ENCODE results near the gene FKBP11. TPM values are rescaled to one million over a fixed set of nuclear protein-coding genes. Genes with fewer than 3 reads are reported as not detected.
"Not testable (repeated sequence)": the region's sequence is repeated elsewhere in the genome, so short reads cannot be mapped to it uniquely, and the experiment has no call there.

Gene FKBP11
- total RNA-seq, 6 donors from 2014 or later, result 9.4 to 31.9 (median 19.3) TPM

- peaks cover 0 to 16% (median 0%) of the 10 kb centered on the region in 4 donors for H3K36me3 ChIP-seq
- H3K4me1 ChIP-seq, result peaks cover 5 to 15% (median 9%) of the 10 kb centered on the region in 4 donors
- no peak overlapping the region for H3K4me3 ChIP-seq
- no peak for DNase-seq
- WGBS, 2 donors, result 84 to 95% methylated on average over 3 of the region's 3 CpGs
- no peaks in the 10 kb centered on the region for H3K9me3 ChIP-seq
- no peak overlapping the region for H3K27ac ChIP-seq
- TF ChIP-seq CTCF (IDR thresholded peaks at IDR 0.05) (no peak), POLR2A (IDR thresholded peaks at IDR 0.05) (no peak)
- ATAC-seq (ENCODE audit: low FRiP score in 2 of 2), result no peak
- H3K27me3 ChIP-seq, result no peaks in the 10 kb centered on the region
Observed at GRCh38 chr12:48923117-48923516, 2.2 kb downstream of the FKBP11 start.

GRCh38 chr12:48917857-48918537 lies 7.3 kb downstream of the FKBP11 start:
- ATAC-seq (ENCODE audit: low FRiP score in 2 of 2), result no peak
- no peak overlapping the region for H3K27ac ChIP-seq

GRCh38 chr12:48910196-48910595 lies 15.1 kb downstream of the FKBP11 start:
- Histone ChIP-seq H3K4me1 (no peaks in the 10 kb centered on the region), H3K27me3 (no peaks in the 10 kb centered on the region), H3K27ac (no peak overlapping the region), H3K36me3 (no peaks in the 10 kb centered on the region), H3K4me3 (no peak overlapping the region), H3K9me3 (no peaks in the 10 kb centered on the region)
- ATAC-seq (ENCODE audit: low FRiP score in 2 of 2), result no peak
- no peak for DNase-seq
- TF ChIP-seq CTCF (IDR thresholded peaks at IDR 0.05) (no peak), EP300 (IDR thresholded peaks at IDR 0.05) (no peak), POLR2AphosphoS5 (IDR thresholded peaks at IDR 0.05) (no peak), POLR2A (IDR thresholded peaks at IDR 0.05) (no peak)

More at GRCh38 chr12:48917857-48918537, 7.3 kb downstream of the FKBP11 start:
- peak in 1 of 2 donors; percentile 28 for DNase-seq
- no peaks in the 10 kb centered on the region for H3K9me3 ChIP-seq
- WGBS, 2 donors, result 40 to 52% methylated on average over 3 of the region's 3 CpGs
- TF ChIP-seq POLR2AphosphoS5 (IDR thresholded peaks at IDR 0.05) (no peak), CTCF (IDR thresholded peaks at IDR 0.05) (no peak), EP300 (IDR thresholded peaks at IDR 0.05) (no peak), POLR2A (IDR thresholded peaks at IDR 0.05) (no peak)
- H3K27me3 ChIP-seq, result no peaks in the 10 kb centered on the region
- H3K4me3 ChIP-seq, result no peak overlapping the region
- peaks cover 0 to 5% (median 0%) of the 10 kb centered on the region in 4 donors for H3K36me3 ChIP-seq
- H3K4me1 ChIP-seq, result no peaks in the 10 kb centered on the region

- not testable (repeated sequence) for DNase-seq; H3K9me3 ChIP-seq; ATAC-seq (ENCODE audit: low FRiP score in 2 of 2); H3K4me1 ChIP-seq; H3K27ac ChIP-seq; H3K4me3 ChIP-seq; H3K27me3 ChIP-seq; H3K36me3 ChIP-seq
- 86% methylated on average over 11 of the region's 11 CpGs for WGBS, 2 donors
Observed at GRCh38 chr12:48909698-48910097, 15.6 kb downstream of the FKBP11 start.

GRCh38 chr12:48907245-48907644 lies 18.0 kb downstream of the FKBP11 start:
- Histone ChIP-seq H3K27ac (no peak overlapping the region), H3K27me3 (no peaks in the 10 kb centered on the region), H3K4me1 (peaks cover 9 to 15% (median 11%) of the 10 kb centered on the region in 4 donors), H3K4me3 (no peak overlapping the region), H3K9me3 (no peaks in the 10 kb centered on the region), H3K36me3 (no peaks in the 10 kb centered on the region)
- TF ChIP-seq POLR2AphosphoS5 (IDR thresholded peaks at IDR 0.05) (no peak), CTCF (IDR thresholded peaks at IDR 0.05) (no peak), POLR2A (IDR thresholded peaks at IDR 0.05) (no peak), EP300 (IDR thresholded peaks at IDR 0.05) (no peak)
- DNase-seq, result no peak
- no peak for ATAC-seq (ENCODE audit: low FRiP score in 2 of 2)
- 56 to 64% methylated on average over 3 of the region's 3 CpGs for WGBS, 2 donors
